ENCODE results near the gene MLX.

DNA sequence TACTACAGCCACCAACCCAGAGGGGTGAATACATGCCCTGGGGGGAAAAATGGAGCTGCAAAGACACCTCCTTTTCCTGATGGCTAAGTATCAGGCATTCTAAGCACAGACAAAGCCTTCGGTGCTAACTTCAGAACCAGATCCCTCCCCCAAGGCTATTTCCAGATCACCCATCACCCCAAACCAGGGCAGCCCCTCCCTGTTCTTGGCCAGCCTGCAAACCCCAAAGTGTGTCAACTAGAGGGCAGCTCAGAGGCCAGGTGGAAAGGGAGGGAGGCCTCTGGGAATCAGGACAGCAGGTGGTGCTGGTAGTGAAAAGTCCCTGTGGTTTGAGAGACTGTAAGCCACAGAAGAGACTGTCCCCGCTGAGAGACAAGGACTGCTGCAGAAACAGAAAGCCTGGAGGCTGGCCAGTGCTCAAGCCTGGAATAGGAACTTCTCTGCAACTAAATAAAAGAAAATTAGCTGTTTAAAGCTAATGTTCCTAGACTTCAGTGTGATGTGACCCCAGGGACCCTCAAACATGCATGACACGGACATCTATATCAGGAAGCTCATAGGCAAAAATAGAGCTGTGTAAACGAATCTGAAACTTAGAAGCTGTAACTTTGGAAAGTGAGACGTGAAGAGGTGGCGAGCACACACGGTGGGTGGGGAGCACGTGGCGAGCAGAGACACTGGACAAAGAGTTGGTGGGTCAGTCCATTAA, 51.7 kb downstream of the MLX start:
- TF ChIP-seq POLR2A (IDR thresholded peaks at IDR 0.05): no peak
- TF ChIP-seq, protein P1, sequence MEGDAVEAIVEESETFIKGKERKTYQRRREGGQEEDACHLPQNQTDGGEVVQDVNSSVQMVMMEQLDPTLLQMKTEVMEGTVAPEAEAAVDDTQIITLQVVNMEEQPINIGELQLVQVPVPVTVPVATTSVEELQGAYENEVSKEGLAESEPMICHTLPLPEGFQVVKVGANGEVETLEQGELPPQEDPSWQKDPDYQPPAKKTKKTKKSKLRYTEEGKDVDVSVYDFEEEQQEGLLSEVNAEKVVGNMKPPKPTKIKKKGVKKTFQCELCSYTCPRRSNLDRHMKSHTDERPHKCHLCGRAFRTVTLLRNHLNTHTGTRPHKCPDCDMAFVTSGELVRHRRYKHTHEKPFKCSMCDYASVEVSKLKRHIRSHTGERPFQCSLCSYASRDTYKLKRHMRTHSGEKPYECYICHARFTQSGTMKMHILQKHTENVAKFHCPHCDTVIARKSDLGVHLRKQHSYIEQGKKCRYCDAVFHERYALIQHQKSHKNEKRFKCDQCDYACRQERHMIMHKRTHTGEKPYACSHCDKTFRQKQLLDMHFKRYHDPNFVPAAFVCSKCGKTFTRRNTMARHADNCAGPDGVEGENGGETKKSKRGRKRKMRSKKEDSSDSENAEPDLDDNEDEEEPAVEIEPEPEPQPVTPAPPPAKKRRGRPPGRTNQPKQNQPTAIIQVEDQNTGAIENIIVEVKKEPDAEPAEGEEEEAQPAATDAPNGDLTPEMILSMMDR (IDR thresholded peaks at IDR 0.05): peak in 3 of 7 experiments; percentile 8 to 65 (median 43)
- peak in 2 of 3 donors; percentile 74 to 83 for TF ChIP-seq POLR2AphosphoS5 (IDR thresholded peaks at IDR 0.05)
- no peak for TF ChIP-seq EP300 (IDR thresholded peaks at IDR 0.05)
